PC-9 (cell line): ENCODE results near the gene AASDHPPT. TPM values are rescaled to one million over a fixed set of nuclear protein-coding genes. Genes with fewer than 3 reads are reported as not detected.

ENCODE experiments used
- BruUV-seq: library from RNA; stranded (reverse); fragments of 400-500 nt; replicated peaks from 2 replicates; lab custom pipeline; 2021; lab: Mats Ljungman, UMichigan
- CTCF ChIA-PET: fragments of 300-600 bp; sonication (Branson Sonifier 250); formaldehyde crosslinking; loops from one replicate; lab custom pipeline; 2022; ENCODE audit warnings: antibody characterized with exemption; lab: Charles Lee
- POLR2A ChIA-PET: fragments of 300-600 bp; sonication (Branson Sonifier 250); formaldehyde crosslinking; loops from one replicate; lab custom pipeline; 2022; ENCODE audit warnings: antibody characterized with exemption; ENCODE audit not compliant: unreplicated experiment; lab: Charles Lee
- DNase-seq, 2 experiments: peaks; one replicate each; pipeline versions ENCODE4 v3.0.0 to v3.0.0-alpha.2; 2015 to 2022; ENCODE audit warnings: mixed read lengths in 1 of 2
- H2AFZ ChIP-seq: fragments of 200-600 bp; sonication (generic); 2 replicates; pipeline ENCODE4 v1.8.1; 2017; ENCODE audit warnings: antibody characterized with exemption
- H3F3A ChIP-seq: fragments of 200-600 bp; sonication (generic); 2 replicates; pipeline ENCODE4 v1.8.1; 2017; ENCODE audit warnings: antibody characterized with exemption, mild to moderate bottlenecking, low read depth; ENCODE audit not compliant: insufficient read depth
- H3K27ac ChIP-seq: fragments of 200-600 bp; sonication (generic); 2 replicates; pipeline ENCODE4 v1.6.1; 2016; ENCODE audit warnings: mixed run types
- H3K27me3 ChIP-seq: fragments of 200-600 bp; sonication (generic); 2 replicates; pipeline ENCODE4 v1.6.1; 2016; ENCODE audit warnings: low read depth, mixed run types; ENCODE audit not compliant: insufficient read depth
- H3K36me3 ChIP-seq: fragments of 200-600 bp; sonication (generic); 2 replicates; pipeline ENCODE4 v1.6.1; 2016; ENCODE audit warnings: low read depth, mixed run types
- H3K4me1 ChIP-seq: fragments of 200-600 bp; sonication (generic); replicated peaks from 2 replicates; pipeline ENCODE4 v1.6.1; 2016; ENCODE audit warnings: mixed run types; ENCODE audit not compliant: insufficient read depth
- H3K4me2 ChIP-seq: fragments of 200-600 bp; sonication (generic); 2 replicates; pipeline ENCODE4 v1.6.1; 2017; ENCODE audit warnings: mixed run types
- H3K4me3 ChIP-seq: fragments of 200-600 bp; sonication (generic); 2 replicates; pipeline ENCODE4 v1.6.1; 2016; ENCODE audit warnings: mixed run types
- H3K79me2 ChIP-seq: fragments of 200-600 bp; sonication (generic); 2 replicates; pipeline ENCODE4 v1.6.1; 2017; ENCODE audit warnings: low read depth, mixed run types
- H3K9me2 ChIP-seq: fragments of 200-600 bp; sonication (generic); 2 replicates; pipeline ENCODE4 v1.8.1; 2017; ENCODE audit warnings: mild to moderate bottlenecking; ENCODE audit not compliant: insufficient read depth
- H3K9me3 ChIP-seq: fragments of 200-600 bp; sonication (generic); 2 replicates; pipeline ENCODE4 v1.8.1; 2016; ENCODE audit warnings: low read depth; ENCODE audit not compliant: insufficient read depth
- H4K20me1 ChIP-seq: fragments of 200-600 bp; sonication (generic); 2 replicates; pipeline ENCODE4 v1.8.1; 2017; ENCODE audit not compliant: insufficient read depth
- CTCF ChIP-seq: fragments of 200-600 bp; sonication (generic); conservative IDR thresholded peaks from 2 replicates; pipeline ENCODE4 v1.6.1; 2017; ENCODE audit warnings: mixed run types, antibody characterized with exemption, mild to moderate bottlenecking, moderate library complexity
- EZH2 ChIP-seq: fragments of 200-600 bp; sonication (generic); IDR thresholded peaks from 2 replicates; pipeline ENCODE4 v1.8.0; 2017; ENCODE audit warnings: antibody characterized with exemption, low read depth
- intact Hi-C: fragments of 100-400 bp; cut with micrococcal nuclease; formaldehyde crosslinking; loops from one replicate; pipeline ENCODE4 v1.10.0; 2022; ENCODE audit not compliant: unreplicated experiment
- total RNA-seq: library from RNA; stranded (reverse); gene quantifications from 2 replicates; pipeline ENCODE4 v1.2.3, GENCODE V29; 2021

Gene AASDHPPT
- total RNA-seq, 1 experiment from 2014 or later: 31.4 TPM

- DNase-seq: peak in 1 of 2 experiments; percentile 17
Measured at GRCh38 chr11:106137758-106138157, 60.3 kb downstream of the AASDHPPT start.

More at GRCh38 chr11:106137758-106138157, 60.3 kb downstream of the AASDHPPT start:
- H3K4me2 ChIP-seq: no peak overlapping the region
- H3F3A ChIP-seq: no peaks in the 10 kb centered on the region
- no peak overlapping the region for H3K4me3 ChIP-seq
- no TSS peak for BruUV-seq
- no peaks in the 10 kb centered on the region for H3K9me2 ChIP-seq
- H3K4me1 ChIP-seq: no peaks in the 10 kb centered on the region
- no peak overlapping the region for H2AFZ ChIP-seq
- H3K27ac ChIP-seq: no peak overlapping the region
- peaks cover 4% of the 10 kb centered on the region for H3K9me3 ChIP-seq
- no peaks in the 10 kb centered on the region for H3K79me2 ChIP-seq
- intact Hi-C loops: no loop called here
- no peaks in the 10 kb centered on the region for H3K36me3 ChIP-seq
- no peaks in the 10 kb centered on the region for H3K27me3 ChIP-seq
- no peaks in the 10 kb centered on the region for H4K20me1 ChIP-seq
- POLR2A ChIA-PET: no interaction called here
- TF ChIP-seq EZH2: no peak
- no peak for TF ChIP-seq CTCF
- CTCF ChIA-PET: no interaction called here

Other genes with a start within 250 kb of the AASDHPPT start
- gene MSANTD4, start 55.4 kb upstream of the AASDHPPT start, total RNA-seq: 11.0 and 13.6 TPM in 2 replicates
- 8.8 and 11.9 TPM in 2 replicates for gene KBTBD3, start 315 bp upstream of the AASDHPPT start, total RNA-seq